CD4-positive, CD25-positive, alpha-beta regulatory T cell (primary cell): ENCODE results near the gene JAG2. TPM values are rescaled to one million over a fixed set of nuclear protein-coding genes. Genes with fewer than 3 reads are reported as not detected.

Experiments used
- ATAC-seq, 2 donors: fragments of 150-1000 bp; cut with Tn5 transposase; one replicate each; pipeline ENCODE4 v1.10.0; 2021; ENCODE audit warnings: low read depth in 2 of 2, moderate number of reproducible peaks in 2 of 2, moderate library complexity in 1 of 2
- DNase-seq, 3 donors: peaks; one replicate each; pipeline versions ENCODE4 v3.0.0 to v3.0.0-alpha.2; 2012 to 2022; ENCODE audit warnings: mixed read lengths in 1 of 3
- H3K27ac ChIP-seq: one replicate; pipeline ENCODE4 v1.7.0; 2013; ENCODE audit warnings: mild to moderate bottlenecking, low read length; ENCODE audit not compliant: insufficient read depth, poor library complexity, severe bottlenecking
- H3K27me3 ChIP-seq: one replicate; pipeline ENCODE4 v1.7.0; 2013; ENCODE audit warnings: low read length; ENCODE audit not compliant: control insufficient read depth, insufficient read depth
- H3K36me3 ChIP-seq: one replicate; pipeline ENCODE4 v1.7.0; 2013; ENCODE audit warnings: mild to moderate bottlenecking, low read length, moderate library complexity; ENCODE audit not compliant: control insufficient read depth, insufficient read depth
- H3K4me1 ChIP-seq: 2 replicates; pipeline ENCODE4 v1.7.0; 2013; ENCODE audit warnings: mild to moderate bottlenecking, low read length; ENCODE audit not compliant: insufficient read depth, control insufficient read depth, poor library complexity, severe bottlenecking
- H3K4me3 ChIP-seq: one replicate; pipeline ENCODE4 v1.7.0; 2013; ENCODE audit warnings: low read depth, mild to moderate bottlenecking, low read length, moderate library complexity
- H3K9me3 ChIP-seq, 2 experiments: 1 replicate in 1 of 2; 2 replicates in 1 of 2; pipeline ENCODE4 v1.7.0; 2013; ENCODE audit warnings: low read length in 2 of 2, mild to moderate bottlenecking in 1 of 2, moderate library complexity in 1 of 2; ENCODE audit not compliant: control insufficient read depth in 2 of 2
- H3K27ac Mint-ChIP-seq, 3 donors: one replicate each; pipeline ENCODE4 v1.8.0; 2020 to 2022; ENCODE audit warnings: mild to moderate bottlenecking in 3 of 3, mixed read lengths in 3 of 3, moderate library complexity in 2 of 3
- H3K27me3 Mint-ChIP-seq: one replicate; pipeline ENCODE4 v1.8.0; 2022; ENCODE audit warnings: mild to moderate bottlenecking, mixed read lengths
- H3K36me3 Mint-ChIP-seq: one replicate; pipeline ENCODE4 v1.8.0; 2020; ENCODE audit warnings: mixed read lengths
- H3K4me1 Mint-ChIP-seq, 4 donors: one replicate each; pipeline ENCODE4 v1.8.0; 2020 to 2022; ENCODE audit warnings: mixed read lengths in 4 of 4, mild to moderate bottlenecking in 1 of 4
- H3K4me3 Mint-ChIP-seq, 4 donors: one replicate each; pipeline ENCODE4 v1.8.0; 2020 to 2022; ENCODE audit warnings: mild to moderate bottlenecking in 4 of 4, mixed read lengths in 4 of 4, moderate library complexity in 3 of 4
- H3K9me3 Mint-ChIP-seq, 7 donors: one replicate each; pipeline ENCODE4 v1.8.0; 2020 to 2022; ENCODE audit warnings: mixed read lengths in 7 of 7, mild to moderate bottlenecking in 3 of 7, moderate library complexity in 2 of 7
- polyA plus RNA-seq, 4 donors: library from polyadenylated mRNA; unstranded; fragments of 300-500 nt; fragmentation: Illumina TruSeq; gene quantifications; one replicate each; pipeline ENCODE4 v1.2.3, GENCODE V29; 2021
- total RNA-seq: library from RNA; stranded (reverse); gene quantifications from one replicate; pipeline ENCODE4 v1.2.3, GENCODE V29; 2022

Gene JAG2
- total and polyA plus RNA-seq, 5 donors from 2014 or later, result 0.05 to 1.4 (median 0.23) TPM; not detected in 2

GRCh38 chr14:105136401-105137322 lies 31.9 kb downstream of the JAG2 start:
- no peaks in the 10 kb centered on the region for H3K4me1 ChIP-seq
- no peak overlapping the region for H3K27ac ChIP-seq
- no peaks in the 10 kb centered on the region for H3K36me3 ChIP-seq
- Mint-ChIP-seq H3K27ac (no peak overlapping the region), H3K4me1 (no peaks in the 10 kb centered on the region), H3K27me3 (peaks cover 17% of the 10 kb centered on the region), H3K36me3 (no peaks in the 10 kb centered on the region), H3K4me3 (no peak overlapping the region), H3K9me3 (peaks cover 0 to 10% (median 4%) of the 10 kb centered on the region in 7 donors)
- no peak overlapping the region for H3K4me3 ChIP-seq
- no peak for ATAC-seq
- peaks cover 12% of the 10 kb centered on the region in 2 experiments for H3K9me3 ChIP-seq
- H3K27me3 ChIP-seq, result peaks cover 5% of the 10 kb centered on the region
- no peak for DNase-seq

DNA sequence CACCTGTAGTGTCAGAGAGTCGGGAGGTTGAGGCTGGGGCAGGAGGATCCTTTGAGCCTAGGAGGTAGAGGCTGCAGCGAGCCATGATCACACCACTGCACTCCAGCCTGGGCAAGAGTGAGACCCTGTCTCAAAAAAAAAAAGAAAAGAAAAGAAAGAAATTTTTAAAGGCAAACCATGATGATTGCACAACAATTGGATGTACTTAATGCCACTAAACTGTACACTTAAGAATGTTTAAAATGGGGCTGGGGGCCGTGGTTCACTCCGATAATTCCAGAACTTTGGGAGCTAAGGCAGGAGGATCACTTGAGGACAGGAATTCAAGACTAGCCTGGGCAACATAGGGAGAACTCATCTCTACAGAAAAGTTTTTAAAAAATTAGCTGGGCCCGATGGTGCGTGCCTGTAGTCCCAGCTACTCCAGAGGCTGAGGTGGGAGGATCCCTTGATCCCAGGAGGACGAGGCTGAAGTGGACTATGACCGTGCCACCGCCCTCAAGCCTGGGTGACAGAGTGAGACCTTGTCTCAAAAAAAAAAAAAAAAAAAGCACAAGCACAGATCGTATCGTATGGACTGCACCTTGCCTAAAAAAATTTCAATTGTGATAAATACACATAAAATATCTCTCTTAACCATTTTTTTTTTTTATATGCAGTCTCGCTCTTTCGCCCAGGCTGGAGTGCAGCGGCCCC lies 32.7 kb downstream of the JAG2 start:
- no peak overlapping the region for H3K27ac ChIP-seq
- H3K27me3 ChIP-seq, result peaks cover 5% of the 10 kb centered on the region
- peaks cover 17% of the 10 kb centered on the region for H3K27me3 Mint-ChIP-seq
- no peaks in the 10 kb centered on the region for H3K4me1 ChIP-seq
- H3K4me1 Mint-ChIP-seq, result no peaks in the 10 kb centered on the region
- H3K9me3 Mint-ChIP-seq, result peaks cover 0 to 10% (median 3%) of the 10 kb centered on the region in 7 donors
- DNase-seq (no peak), ATAC-seq (no peak)
- H3K27ac Mint-ChIP-seq, result peak overlapping the region in 1 of 3 donors; percentile 63
- no peak overlapping the region for H3K4me3 Mint-ChIP-seq
- no peaks in the 10 kb centered on the region for H3K36me3 ChIP-seq
- H3K4me3 ChIP-seq, result no peak overlapping the region
- no peaks in the 10 kb centered on the region for H3K36me3 Mint-ChIP-seq
- peaks cover 12 to 16% of the 10 kb centered on the region in 2 experiments for H3K9me3 ChIP-seq

DNA sequence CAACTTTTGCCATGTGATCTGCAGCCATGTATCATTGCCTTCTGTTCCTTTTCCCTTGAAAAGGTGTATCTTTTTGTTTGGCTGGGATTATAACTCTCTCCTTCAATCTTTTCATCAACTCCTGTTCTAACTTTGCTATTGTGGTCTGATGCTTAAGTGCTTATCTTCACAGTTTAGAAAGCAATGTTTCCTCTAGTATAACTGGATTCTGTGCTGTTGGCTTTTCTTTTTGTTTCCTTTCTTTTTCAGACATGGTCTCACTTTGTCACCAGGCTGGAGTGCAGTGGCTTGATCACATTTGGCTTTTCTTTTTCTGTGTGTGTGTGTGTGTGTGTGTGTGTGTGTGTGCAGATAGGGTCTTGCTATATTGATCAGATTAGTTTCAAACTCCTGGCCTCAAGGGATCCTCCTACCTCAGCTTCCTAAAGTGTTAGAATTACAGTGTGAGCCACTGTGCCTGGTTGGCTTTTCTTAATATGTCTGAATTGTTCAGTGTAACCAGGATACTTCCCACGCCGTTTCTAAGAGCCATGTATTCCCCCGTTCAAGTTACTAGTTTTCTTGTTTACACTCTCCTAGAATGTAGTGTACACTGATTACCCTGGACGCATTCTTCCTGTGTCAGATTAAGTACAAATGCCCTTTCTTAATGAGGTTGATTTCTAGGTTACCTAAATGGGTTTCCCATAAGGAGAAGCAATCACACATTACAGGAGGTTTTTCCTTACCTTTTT lies 35.5 kb downstream of the JAG2 start:
- Mint-ChIP-seq H3K4me3 (no peak overlapping the region), H3K9me3 (peaks cover 0 to 10% (median 3%) of the 10 kb centered on the region in 7 donors), H3K36me3 (no peaks in the 10 kb centered on the region), H3K27me3 (peaks cover 21% of the 10 kb centered on the region), H3K4me1 (no peaks in the 10 kb centered on the region), H3K27ac (peak overlapping the region in 1 of 3 donors; percentile 89)
- H3K27ac ChIP-seq, result no peak overlapping the region
- DNase-seq (no peak), ATAC-seq (no peak)
- H3K9me3 ChIP-seq, result peaks cover 5 to 15% of the 10 kb centered on the region in 2 experiments
- H3K4me3 ChIP-seq, result no peak overlapping the region
- no peaks in the 10 kb centered on the region for H3K4me1 ChIP-seq
- no peaks in the 10 kb centered on the region for H3K36me3 ChIP-seq
- peaks cover 5% of the 10 kb centered on the region for H3K27me3 ChIP-seq

DNA sequence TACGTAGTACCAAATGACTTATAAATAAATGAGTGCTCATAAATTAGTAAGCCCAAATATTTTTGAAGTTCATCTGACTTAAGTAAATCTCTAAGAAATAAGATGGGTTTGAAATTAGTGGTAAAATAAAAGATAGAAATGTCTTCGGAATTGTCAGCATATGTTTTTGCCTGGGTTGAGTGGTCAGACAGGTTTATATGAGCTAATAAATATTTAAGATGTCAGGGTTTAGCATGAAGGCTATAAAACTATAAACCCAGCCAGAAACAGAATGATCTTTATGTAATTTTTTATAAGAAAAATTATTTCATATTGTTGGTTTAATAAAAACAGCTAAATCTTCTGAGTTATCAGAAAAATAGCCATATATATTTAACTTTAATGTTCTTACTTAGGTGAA lies 37.3 kb downstream of the JAG2 start:
- H3K4me1 ChIP-seq, result no peaks in the 10 kb centered on the region
- Mint-ChIP-seq H3K36me3 (no peaks in the 10 kb centered on the region), H3K9me3 (peaks cover 0 to 10% (median 3%) of the 10 kb centered on the region in 7 donors), H3K4me3 (no peak overlapping the region), H3K4me1 (no peaks in the 10 kb centered on the region), H3K27me3 (peaks cover 27% of the 10 kb centered on the region), H3K27ac (no peak overlapping the region)
- no peak overlapping the region for H3K4me3 ChIP-seq
- peaks cover 5% of the 10 kb centered on the region for H3K27me3 ChIP-seq
- H3K36me3 ChIP-seq, result no peaks in the 10 kb centered on the region
- DNase-seq (no peak), ATAC-seq (no peak)
- no peak overlapping the region for H3K27ac ChIP-seq
- peaks cover 5 to 15% of the 10 kb centered on the region in 2 experiments for H3K9me3 ChIP-seq

- Mint-ChIP-seq H3K36me3 (no peaks in the 10 kb centered on the region), H3K27me3 (peaks cover 23% of the 10 kb centered on the region), H3K4me3 (no peak overlapping the region), H3K27ac (no peak overlapping the region), H3K4me1 (peaks cover 0 to 17% (median 2%) of the 10 kb centered on the region in 4 donors), H3K9me3 (peaks cover 0 to 9% (median 3%) of the 10 kb centered on the region in 7 donors)
- no peak for ATAC-seq
- Histone ChIP-seq H3K36me3 (no peaks in the 10 kb centered on the region), H3K27ac (no peak overlapping the region), H3K9me3 (peaks cover 5 to 15% of the 10 kb centered on the region in 2 experiments), H3K4me3 (no peak overlapping the region), H3K4me1 (no peaks in the 10 kb centered on the region), H3K27me3 (peaks cover 2% of the 10 kb centered on the region)
- DNase-seq, result no peak
These were observed 40.5 kb downstream of the JAG2 start for GRCh38 chr14:105128059-105128458.

- H3K4me1 ChIP-seq, result no peaks in the 10 kb centered on the region
- no peak overlapping the region for H3K27ac Mint-ChIP-seq
- no peaks in the 10 kb centered on the region for H3K36me3 ChIP-seq
- peaks cover 0 to 17% (median 2%) of the 10 kb centered on the region in 4 donors for H3K4me1 Mint-ChIP-seq
- ATAC-seq, result no peak
- no peak overlapping the region for H3K27ac ChIP-seq
- no peak for DNase-seq
- H3K4me3 Mint-ChIP-seq, result no peak overlapping the region
- peaks cover 0 to 12% (median 4%) of the 10 kb centered on the region in 7 donors for H3K9me3 Mint-ChIP-seq
- peaks cover 5 to 12% of the 10 kb centered on the region in 2 experiments for H3K9me3 ChIP-seq
- peaks cover 29% of the 10 kb centered on the region for H3K27me3 Mint-ChIP-seq
- no peak overlapping the region for H3K4me3 ChIP-seq
- H3K27me3 ChIP-seq, result no peaks in the 10 kb centered on the region
- no peaks in the 10 kb centered on the region for H3K36me3 Mint-ChIP-seq
These were observed 41.6 kb downstream of the JAG2 start for GRCh38 chr14:105126981-105127329.

- no peak overlapping the region for H3K4me3 ChIP-seq
- no peaks in the 10 kb centered on the region for H3K36me3 ChIP-seq
- peaks cover 11 to 13% of the 10 kb centered on the region in 2 experiments for H3K9me3 ChIP-seq
- Mint-ChIP-seq H3K4me3 (no peak overlapping the region), H3K4me1 (peaks cover 0 to 17% (median 2%) of the 10 kb centered on the region in 4 donors), H3K27ac (no peak overlapping the region), H3K27me3 (peaks cover 31% of the 10 kb centered on the region), H3K9me3 (peaks cover 0 to 18% (median 4%) of the 10 kb centered on the region in 7 donors), H3K36me3 (no peaks in the 10 kb centered on the region)
- no peaks in the 10 kb centered on the region for H3K4me1 ChIP-seq
- no peaks in the 10 kb centered on the region for H3K27me3 ChIP-seq
- DNase-seq (no peak), ATAC-seq (no peak)
- no peak overlapping the region for H3K27ac ChIP-seq
These were observed 42.2 kb downstream of the JAG2 start for GRCh38 chr14:105126126-105126980.
